Myocyte (in vitro differentiated cells): ENCODE data around the gene HEYL. TPM values are rescaled to one million over a fixed set of nuclear protein-coding genes. Genes with fewer than 3 reads are reported as not detected.
A peak's percentile ranks its signal among the peaks of the same experiment; 100 is the strongest.
"Not testable (repeated sequence)": the region's sequence is repeated elsewhere in the genome, so short reads cannot be mapped to it uniquely, and the experiment has no call there.

ENCODE experiments used
- DNase-seq: peaks from one replicate; pipeline ENCODE4 v3.0.0-alpha.2; 2012; ENCODE audit warnings: low read depth
- total RNA-seq: library from RNA; depleted of rRNA; stranded (reverse); fragments of >200 nt; gene quantifications from 2 replicates; pipeline ENCODE4 v1.2.3, GENCODE V29; 2014

The HEYL gene
- total RNA-seq, 1 donor from 2014 or later: 84.9 TPM

GRCh38 chr1:39609618-39610331, 29.7 kb downstream of the HEYL start:
- DNase-seq: no peak

GRCh38 chr1:39608921-39609320, 30.5 kb downstream of the HEYL start:
- no peak for DNase-seq

GRCh38 chr1:39603677-39604076, 35.8 kb downstream of the HEYL start:
- DNase-seq: not testable (repeated sequence)

- DNase-seq: not testable (repeated sequence)
These were observed 37.7 kb downstream of the HEYL start for GRCh38 chr1:39601667-39602255.

GRCh38 chr1:39596163-39596562, 43.3 kb downstream of the HEYL start:
- no peak for DNase-seq

GRCh38 chr1:39593386-39593785, 46.1 kb downstream of the HEYL start:
- no peak for DNase-seq

GRCh38 chr1:39592069-39592468, 47.4 kb downstream of the HEYL start:
- no peak for DNase-seq

GRCh38 chr1:39590546-39590945, 48.9 kb downstream of the HEYL start:
- no peak for DNase-seq

- DNase-seq: no peak
These were observed 53.5 kb downstream of the HEYL start for GRCh38 chr1:39585933-39586332.

- DNase-seq: peak; percentile 75
These were observed 63.3 kb downstream of the HEYL start for GRCh38 chr1:39576016-39576657.

- DNase-seq: peak; percentile 80
These were observed 64.0 kb downstream of the HEYL start for GRCh38 chr1:39575191-39576015.

- DNase-seq: peak; percentile 67
These were observed 64.8 kb downstream of the HEYL start for GRCh38 chr1:39574646-39575045.

Other genes with a start within 250 kb of the HEYL start
- 0.51 and 1.7 TPM in 2 replicates for gene BMP8A, start 148.0 kb downstream of the HEYL start, total RNA-seq
- gene PABPC4, start 62.9 kb downstream of the HEYL start, total RNA-seq: 167 and 184 TPM in 2 replicates
- gene NT5C1A, start 32.5 kb upstream of the HEYL start, total RNA-seq: 2.3 and 4.8 TPM in 2 replicates
- 0.35 and 0.78 TPM in 2 replicates for gene HPCAL4, start 51.8 kb upstream of the HEYL start, total RNA-seq
- gene PPIE, start 99.2 kb upstream of the HEYL start, total RNA-seq: 29.8 and 31.9 TPM in 2 replicates
- 0.16 and 0.88 TPM in 2 replicates for gene OXCT2, start 131.7 kb upstream of the HEYL start, total RNA-seq
- 4.1 and 5.0 TPM in 2 replicates for gene BMP8B, start 149.2 kb upstream of the HEYL start, total RNA-seq
- 30.0 and 51.9 TPM in 2 replicates for gene TRIT1, start 243.9 kb upstream of the HEYL start, total RNA-seq